ENCODE data around the gene RFFL.
"Not testable (repeated sequence)": the region's sequence is repeated elsewhere in the genome, so short reads cannot be mapped to it uniquely, and the experiment has no call there.

RFFL gene

GRCh38 chr17:35046245-35046644 lies 17.3 kb downstream of the RFFL start:
- no peak for DNase-seq

DNA sequence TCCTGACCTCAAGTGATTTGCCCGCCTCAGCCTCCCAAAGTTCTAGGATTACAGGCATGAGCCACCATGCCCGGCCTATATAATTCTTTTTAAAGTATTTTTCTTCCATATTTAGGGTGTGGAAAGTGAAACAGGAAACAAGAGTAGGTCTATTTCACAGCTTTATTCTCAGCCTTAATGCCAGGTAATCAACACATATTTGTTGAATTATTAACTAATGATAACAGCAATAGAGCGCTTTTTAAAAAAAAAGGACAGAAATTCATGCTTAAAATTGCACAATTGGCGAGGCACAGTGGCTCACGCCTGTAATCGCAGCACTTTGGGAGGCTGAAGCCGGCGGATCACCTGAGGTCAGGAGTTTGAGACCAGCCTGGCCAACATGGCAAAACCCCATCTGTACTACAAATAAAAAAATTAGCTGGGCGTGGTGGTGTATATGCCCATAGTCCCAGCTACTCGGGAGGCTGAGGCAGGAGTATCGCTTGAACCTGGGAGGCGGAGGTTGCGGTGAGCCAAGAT lies 18.0 kb downstream of the RFFL start:
- DNase-seq: not testable (repeated sequence)

DNA sequence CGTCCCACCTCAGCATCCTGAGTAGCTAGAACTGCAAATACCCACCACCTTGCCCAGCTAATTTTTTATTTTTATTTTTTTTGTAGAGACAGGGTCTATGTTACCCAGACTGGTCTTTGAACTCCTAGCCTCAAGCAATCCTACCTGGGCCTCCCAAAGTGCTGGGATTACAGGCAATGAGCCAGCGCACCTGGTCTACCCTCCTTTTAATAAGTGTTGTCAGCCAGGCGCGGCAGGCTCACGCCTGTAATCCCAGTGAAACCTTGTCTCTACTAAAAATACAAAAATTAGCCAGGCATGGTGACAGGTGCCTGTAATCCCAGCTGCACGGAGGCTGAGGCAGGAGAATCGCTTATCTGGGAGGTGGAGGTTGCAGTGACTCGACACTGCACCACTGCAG lies 19.3 kb downstream of the RFFL start:
- DNase-seq: no peak

DNA sequence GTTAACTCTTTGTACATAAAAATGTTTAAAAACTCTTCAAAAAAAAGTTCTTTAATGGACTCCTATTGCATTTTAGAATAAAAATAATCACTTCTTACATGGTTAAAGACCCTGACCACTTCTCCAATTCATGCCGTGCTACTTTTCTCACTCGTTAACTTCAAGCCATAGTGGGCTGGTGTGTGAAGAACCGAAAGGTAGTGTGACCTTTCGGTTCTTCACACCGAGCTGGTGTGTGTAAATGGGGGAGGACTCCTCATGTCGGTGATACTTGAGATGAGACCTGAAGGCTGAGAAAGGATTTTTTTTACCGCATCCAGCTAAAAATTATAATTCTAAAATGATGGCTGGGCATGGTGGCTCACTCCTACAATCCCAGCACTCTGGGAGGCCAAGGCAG lies 22.1 kb downstream of the RFFL start:
- no peak for DNase-seq

DNA sequence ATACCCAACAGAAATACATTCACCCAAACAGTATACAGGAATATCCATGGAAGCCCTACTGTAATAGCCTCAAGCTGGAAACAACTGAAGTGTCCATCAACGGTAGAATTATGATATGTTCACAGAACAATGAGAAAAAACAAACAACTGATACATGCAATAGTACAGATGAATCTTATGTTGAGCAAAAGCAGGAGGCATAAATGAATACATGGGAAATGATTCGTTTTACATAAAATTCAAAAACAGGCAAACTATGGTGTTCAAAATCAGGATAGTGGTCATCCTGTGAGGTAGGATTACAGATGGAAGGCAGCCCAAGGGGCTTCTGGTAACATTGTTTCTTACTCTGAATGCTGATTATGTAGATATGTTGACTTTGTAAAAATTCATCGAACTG lies 25.1 kb downstream of the RFFL start:
- no peak for DNase-seq

GRCh38 chr17:35030780-35031179 lies 32.7 kb downstream of the RFFL start:
- DNase-seq: no peak

GRCh38 chr17:35028531-35029262 lies 34.8 kb downstream of the RFFL start:
- DNase-seq: no peak

- not testable (repeated sequence) for DNase-seq
These were observed 35.4 kb downstream of the RFFL start for GRCh38 chr17:35028097-35028496.

DNA sequence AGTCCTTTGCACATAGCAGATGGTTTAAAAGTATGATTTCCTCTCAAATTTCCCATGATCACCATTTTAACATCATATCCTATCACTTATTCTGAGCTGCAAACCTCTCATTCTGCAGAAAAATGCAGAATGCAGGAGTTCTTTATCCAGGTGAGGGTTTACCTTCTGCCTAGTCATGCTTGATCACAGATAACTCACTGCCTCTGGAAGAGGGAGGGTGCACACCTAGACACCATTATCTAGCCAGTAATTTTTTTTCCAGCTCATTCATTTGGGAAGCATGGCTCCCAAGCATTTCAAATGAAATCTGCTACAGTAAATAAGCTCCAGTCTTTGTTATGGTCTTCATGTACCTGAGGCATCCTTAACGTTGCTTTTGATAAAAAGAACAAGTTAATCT lies 38.0 kb downstream of the RFFL start:
- DNase-seq: no peak

GRCh38 chr17:35023538-35023937 lies 40.0 kb downstream of the RFFL start:
- no peak for DNase-seq

GRCh38 chr17:35022536-35023063 lies 40.9 kb downstream of the RFFL start:
- DNase-seq: no peak

DNA sequence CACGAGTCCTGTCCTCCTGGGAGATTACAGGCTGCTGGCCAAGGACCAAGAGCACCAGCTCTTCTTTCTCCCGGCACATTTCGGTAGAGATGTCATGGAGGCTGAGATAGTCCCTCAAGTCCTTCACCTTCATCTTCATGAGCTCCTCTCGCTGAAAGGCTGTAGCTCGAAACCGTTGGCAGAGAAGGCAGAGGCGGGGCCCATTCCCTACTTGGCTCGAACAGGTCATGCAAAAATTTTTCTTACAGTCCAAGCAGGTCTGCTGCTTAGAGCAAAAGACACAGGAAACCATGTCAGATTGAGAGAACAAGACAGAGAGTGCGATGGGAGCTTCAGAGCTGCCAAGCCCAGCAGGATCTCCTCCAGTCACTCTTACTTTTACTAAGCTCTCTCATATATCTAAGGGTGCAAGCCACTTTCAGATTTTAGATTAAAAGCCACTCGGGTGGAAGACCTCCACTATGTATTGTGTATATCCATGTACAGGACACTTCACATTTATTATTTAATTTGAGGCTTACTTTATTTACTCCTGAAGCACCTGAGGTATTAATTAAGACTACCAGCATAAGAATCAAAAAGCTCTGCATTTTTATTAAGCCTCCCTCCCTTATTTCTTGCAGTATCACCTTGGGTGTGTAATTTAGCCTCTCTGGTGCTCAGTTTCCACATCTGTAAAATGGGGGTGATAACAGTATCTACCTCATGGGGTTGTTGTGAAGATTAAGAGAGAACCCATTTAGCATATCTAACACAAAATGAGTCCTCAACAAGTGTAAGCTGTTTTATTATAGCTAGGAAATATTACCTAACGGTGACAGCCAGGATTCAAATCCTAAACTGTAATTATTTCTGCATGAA lies 41.8 kb downstream of the RFFL start:
- DNase-seq: no peak

DNA sequence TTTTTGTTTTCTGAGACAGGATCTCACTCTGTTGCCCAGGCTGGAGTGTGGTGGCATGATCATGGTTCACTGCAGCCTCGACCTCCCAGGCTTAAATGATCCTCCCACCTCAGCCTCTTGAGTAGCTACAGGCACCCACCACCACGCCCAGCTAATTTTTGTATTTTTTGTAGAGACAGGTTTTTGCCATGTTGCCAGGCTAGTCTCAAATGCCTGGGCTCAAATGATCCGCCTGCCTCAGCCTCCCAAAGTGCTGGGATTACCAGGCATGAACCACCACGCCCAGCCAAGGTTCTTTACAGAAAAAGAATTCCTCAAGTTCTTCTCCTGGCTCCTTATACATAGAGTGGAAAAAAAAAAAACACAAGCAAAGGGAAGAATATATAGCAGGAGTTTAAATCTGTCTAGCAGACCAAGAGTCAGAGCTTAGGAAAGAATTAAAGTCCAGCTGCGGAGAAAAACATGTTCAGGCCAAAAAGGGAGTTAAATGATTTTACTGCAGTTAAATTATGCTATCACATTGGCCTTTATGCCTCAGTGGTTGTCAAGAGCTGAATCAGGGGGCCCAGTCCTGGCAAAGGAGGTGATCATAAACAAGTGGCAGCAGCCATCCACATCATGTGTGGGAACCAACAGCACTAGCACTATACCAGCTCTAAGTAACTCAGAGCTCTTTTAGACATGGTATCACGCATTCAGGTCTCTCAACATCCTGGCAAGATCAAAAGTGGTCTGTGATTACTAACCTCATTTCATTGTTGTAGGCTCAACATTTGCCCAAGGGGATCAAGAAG lies 43.9 kb downstream of the RFFL start:
- DNase-seq: no peak

DNA sequence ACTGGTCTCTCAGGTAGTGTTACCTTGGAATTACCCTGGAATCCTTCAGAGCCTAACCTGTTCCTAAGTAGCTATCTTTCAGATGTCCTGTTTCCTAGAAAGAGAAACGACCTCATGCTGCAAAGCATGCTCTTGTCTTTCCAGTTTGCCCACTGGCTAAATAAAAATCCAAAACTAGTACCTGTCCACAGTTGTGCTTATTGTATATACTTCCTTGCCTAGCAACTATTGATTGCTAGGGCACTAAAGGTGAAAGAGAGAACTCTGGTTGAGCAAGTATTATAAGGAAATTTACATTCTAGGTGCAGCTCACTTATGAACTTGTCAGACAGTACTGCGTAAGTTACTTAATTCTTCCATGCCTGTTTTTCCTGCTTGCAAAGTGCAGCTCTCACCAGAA lies 44.7 kb downstream of the RFFL start:
- no peak for DNase-seq

DNA sequence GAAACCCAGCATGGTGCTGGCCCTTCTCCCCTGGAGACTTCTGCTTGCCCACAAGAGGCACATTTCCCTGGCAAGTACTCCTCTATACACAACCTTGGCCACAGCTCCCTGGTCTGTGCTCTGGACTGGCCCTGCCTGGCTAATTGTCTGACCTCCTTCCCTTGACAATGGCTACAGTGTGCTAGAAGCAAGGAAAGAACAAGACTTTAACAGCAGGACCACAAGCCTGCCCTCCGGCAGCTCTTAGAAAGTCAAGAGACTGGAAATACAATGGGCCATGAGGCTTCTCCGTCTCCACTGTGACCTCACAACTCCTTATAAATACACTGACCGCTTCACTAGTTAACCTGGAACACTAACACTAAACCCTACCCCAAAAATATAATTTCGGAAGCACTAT lies 46.5 kb downstream of the RFFL start:
- no peak for DNase-seq

GRCh38 chr17:35016369-35016768 lies 47.1 kb downstream of the RFFL start:
- no peak for DNase-seq

- DNase-seq: peak; percentile 5
These were observed 51.8 kb downstream of the RFFL start for GRCh38 chr17:35011671-35012216.

GRCh38 chr17:35010093-35010492 lies 53.4 kb downstream of the RFFL start:
- DNase-seq: no peak

DNA sequence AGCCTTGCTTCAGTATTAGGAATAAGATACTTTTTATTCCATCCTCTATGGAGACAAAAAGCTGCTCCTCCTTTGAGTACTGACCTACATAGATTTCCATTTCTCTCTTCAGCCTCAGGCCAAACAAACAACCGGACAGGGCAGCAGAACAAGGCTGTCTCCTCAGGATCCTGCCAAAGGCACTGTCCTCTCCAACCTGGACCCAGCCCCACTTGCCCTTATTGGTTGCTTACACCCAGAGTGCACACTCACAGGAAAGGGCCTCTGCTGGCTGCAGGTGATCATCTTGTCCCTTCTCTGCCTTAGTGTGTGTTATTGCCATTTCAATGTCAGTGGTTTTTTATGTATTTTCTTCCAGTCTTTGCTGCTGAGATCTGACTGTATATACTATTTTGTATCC lies 56.5 kb downstream of the RFFL start:
- DNase-seq: no peak

DNA sequence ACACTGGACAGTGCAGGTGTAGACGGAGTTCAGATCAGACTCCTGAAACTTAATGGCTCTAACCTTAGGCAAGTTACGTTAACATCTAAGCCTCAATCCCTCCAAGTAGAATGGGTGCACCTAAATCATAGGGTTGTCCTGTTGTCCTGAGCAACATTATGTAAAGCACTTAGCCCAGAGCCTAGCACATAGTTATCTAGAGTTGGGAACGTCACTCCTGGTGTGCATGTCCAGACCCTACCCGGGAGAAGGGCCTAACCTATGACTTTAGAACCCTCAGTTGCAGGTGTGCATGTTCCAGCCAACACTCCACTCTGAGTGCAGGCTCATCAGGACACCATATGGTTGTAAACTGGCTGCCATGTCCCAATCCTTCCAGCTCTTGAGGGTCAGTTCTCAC lies 57.2 kb downstream of the RFFL start:
- no peak for DNase-seq

DNA sequence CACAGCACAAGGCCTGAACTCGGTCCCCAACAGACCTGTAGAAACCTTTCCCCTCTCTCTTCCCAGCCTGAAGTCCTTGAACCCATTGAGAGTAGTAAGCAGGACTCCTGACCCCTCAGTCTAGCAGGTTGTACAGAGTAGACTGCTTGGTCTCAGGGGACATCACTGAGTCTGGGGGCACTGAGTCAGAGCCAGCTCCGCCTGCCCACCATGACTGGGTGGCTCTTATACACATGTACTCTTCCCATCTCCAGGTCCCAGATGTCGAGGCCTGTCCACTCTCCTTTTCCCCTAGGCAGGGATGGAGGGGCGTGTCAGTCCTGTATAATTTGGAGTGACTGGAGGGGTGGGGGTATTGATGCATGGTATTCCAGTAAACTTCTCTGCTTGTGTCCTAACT lies 59.7 kb downstream of the RFFL start:
- DNase-seq: no peak

DNA sequence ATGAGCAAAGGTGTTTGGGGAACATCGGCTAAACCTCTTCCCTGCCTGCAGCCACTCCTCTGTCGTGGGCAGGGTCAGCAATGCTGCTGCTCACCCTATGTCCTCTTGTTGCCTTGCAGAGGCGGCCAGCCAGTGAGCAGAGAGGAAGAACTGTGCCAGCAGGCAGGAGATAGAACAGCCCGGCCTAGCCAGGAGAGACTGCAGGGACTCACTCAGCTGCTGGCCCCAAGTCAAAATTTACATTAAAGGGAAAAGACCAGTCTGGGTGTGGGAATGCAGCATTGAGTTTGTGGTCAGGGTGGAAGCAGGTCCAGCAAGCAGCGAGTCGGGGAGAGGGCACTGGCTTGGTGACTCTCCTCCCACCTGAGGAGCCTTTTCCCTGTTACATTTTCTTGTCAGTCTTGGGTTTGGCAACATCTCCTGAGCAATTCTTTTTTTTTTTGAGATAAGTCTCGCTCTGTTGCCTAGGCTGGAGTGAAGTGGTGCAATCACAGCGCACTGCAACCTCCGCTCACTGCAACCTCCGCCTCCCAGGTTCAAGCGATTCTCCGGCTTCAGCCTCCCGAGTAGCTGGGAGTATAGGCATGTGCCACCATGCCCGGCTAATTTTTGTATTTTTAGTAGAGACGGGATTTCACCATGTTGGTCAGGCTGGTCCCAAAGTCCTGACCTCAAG lies 60.5 kb downstream of the RFFL start:
- no peak for DNase-seq

All from NCI-H1105 treated with DMSO at 0.1 percent for 48 hours (cell line).